NCI-H345 (cell line): ENCODE measurements around the gene RAB11FIP3.
"Not testable (repeated sequence)": the region's sequence is repeated elsewhere in the genome, so short reads cannot be mapped to it uniquely, and the experiment has no call there.

Experiments used
- DNase-seq: peaks from one replicate; lab custom pipeline; 2025; lab: John Stamatoyannopoulos, UW

RAB11FIP3 gene

DNA sequence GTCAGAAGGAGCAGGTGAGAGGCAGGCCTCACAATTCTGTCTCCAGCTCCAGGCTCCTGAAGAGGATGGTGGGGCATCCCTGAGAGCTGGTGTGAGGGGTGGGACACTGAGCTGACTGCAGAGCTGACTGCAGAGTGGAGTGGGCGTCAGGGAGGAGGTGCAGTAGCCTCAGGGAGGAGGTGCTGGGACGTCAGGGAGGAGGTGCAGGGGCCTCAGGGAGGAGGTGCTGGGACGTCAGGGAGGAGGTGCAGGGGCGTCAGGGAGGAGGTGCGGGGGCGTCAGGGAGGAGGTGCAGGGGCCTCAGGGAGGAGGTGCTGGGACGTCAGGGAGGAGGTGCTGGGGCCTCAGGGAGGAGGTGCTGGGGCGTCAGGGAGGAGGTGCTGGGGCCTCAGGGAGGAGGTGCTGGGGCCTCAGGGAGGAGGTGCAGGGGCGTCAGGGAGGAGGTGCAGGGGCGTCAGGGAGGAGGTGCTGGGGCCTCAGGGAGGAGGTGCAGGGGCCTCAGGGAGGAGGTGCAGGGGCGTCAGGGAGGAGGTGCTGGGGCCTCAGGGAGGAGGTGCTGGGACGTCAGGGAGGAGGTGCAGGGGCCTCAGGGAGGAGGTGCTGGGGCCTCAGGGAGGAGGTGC is 41.9 kb downstream of the RAB11FIP3 start:
- not testable (repeated sequence) for DNase-seq

GRCh38 chr16:468068-468821 is 42.8 kb downstream of the RAB11FIP3 start:
- no peak for DNase-seq

DNA sequence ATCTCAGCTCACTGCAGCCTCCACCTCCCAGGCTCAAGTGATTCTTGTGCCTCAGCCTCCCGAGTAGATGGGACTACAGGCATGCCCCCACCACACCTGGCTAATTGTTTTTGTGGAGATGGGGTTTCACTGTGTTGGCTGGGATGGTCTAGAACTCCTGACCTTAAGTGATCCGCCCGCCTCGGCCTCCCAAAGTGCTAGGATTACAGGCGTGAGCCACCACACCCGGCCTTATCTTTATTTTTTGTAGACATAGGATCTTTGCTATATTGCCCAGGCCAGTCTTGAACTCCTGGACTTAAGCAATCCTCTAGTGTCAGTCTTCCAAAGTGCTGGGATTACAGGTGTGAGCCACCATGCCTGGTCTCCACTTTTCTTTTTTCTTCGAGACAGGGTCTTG is 44.0 kb downstream of the RAB11FIP3 start:
- DNase-seq, result not testable (repeated sequence)

GRCh38 chr16:470418-470817 is 45.0 kb downstream of the RAB11FIP3 start:
- no peak for DNase-seq

DNA sequence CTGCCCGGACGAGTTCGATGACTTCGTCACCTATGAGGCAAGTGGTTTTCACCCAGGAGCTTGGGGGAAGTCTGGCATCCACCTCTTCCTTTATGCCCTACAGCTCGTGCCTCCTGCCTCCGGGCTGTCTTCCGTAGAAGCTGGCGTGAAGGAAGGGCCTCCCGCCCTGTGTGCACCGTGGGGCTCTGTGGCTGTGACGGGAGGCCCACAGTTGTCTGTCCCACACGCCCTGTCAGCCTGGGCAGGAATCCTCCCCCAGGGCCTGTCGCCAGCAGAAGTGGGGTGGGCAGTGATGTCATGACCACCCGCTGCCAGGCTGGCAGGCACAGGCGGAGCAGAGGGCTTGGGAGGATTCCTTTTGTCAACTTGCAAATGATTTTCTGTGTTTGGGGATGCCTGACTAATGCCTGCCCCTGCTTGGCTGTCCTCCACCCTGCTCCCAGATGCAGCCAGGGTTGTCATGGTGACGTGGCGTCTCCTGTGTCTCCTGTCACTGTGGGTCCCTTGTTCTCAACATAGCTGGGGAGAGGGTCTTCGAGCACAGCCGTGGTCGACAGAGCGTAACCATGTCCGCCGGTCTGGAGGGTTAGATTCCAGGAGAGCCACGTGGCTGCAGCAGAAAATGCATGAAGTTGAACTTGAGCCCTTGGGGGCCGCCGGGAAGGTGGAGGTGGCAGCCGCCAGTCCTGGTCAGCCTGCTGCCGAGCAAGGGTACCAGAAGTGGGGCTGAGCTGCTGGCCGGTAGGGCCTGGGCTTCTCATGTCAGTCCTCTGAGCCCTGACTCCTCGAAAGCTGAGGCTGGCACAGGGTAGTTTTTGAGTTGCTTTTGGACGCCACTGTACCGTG is 46.1 kb downstream of the RAB11FIP3 start:
- DNase-seq, result no peak

DNA sequence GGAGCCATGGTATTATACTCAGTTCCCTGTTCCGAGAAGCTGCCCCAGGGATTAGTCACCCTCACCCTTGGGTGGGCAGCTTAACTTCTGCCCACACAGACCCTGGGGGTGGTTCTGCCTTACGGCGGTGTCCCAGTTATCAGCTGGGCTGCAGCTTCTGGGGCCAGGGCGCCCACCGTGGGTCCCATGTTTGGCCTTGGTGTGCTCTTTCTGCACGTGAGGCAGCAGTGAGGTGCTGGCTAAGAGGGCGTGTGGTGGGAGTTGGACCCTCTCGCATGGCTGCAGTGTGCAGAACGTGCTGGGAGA is 46.7 kb downstream of the RAB11FIP3 start:
- no peak for DNase-seq

DNA sequence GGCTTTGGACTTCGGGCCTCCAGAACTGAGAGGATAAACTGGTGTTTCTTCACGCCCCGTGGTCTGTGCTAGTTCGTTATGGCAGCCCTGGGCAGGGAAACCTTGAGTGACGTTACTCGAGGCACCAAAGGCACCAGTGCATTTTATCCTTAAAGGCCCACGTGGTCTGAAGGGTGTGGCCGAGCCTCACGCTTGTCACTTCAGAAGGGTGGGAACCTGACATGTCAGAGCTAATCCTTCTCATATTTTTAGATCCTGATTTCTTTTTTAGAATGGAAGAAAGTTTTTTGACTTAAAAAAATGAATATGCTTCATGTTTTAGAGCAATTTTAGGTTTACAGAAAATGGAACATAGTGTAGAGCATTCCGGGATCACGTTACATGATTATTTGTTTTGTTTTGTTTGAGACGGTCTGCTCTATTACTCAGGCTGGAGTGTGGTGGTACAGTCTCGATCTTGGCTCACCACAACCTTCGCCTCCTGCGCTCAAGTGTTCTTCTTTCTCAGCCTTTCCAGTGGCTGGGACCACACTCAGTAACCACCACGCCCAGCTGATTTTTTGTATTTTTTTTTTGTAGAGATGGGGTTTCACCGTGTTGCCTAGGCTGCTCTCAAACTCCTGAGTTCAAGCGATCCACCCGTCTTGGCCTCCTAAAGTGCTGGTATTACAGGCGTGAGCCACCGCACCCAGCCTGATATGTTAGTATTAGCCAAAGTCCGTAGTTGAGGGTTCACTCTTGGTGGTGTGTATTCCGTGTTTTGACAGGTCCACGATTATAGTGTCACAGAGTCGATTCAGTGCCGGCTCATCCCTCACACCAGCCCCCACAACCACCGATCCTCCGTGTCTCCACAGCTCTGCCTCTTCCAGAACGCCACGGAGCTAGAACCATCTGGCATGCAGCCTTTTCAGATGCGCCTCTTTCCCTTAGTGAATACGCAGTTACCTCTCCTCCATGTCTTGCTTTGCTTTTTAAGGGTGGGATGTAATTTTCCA is 47.9 kb downstream of the RAB11FIP3 start:
- no peak for DNase-seq

DNA sequence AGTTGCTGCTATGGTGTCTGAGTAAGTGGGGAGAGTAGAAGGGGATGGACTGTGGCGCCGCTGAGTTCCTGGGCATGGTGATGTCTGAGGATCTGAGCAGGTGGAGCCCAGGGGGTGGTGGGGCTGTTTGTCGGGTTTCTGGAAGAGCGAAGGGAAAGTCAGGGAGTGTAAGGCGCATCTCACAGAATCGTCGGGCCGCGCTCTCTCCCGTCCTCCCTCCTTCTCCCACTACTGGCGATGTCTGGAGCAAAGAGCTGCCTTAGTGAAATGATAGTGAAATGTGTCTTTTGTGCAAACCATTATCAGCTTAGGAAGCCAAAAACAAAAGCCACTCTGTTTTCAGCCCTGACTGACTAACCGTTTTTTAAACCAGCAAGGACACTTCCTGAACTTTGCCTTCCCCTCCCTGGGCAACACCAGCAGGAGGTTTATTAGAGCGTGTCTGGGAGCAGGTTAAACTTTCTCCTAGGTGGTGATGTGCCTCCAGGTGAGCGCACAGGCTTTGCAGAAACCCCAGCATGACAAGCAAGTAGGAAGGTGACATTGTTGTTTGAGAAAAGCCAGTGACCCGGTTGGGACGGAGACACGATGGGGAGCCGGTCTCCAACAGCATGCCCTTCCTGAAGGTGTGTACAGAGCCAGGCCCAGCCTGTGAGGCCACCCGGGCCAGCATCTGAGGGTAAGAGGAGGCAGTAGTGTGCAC is 49.1 kb downstream of the RAB11FIP3 start:
- no peak for DNase-seq

- no peak for DNase-seq
Measured at GRCh38 chr16:476039-476438, 50.6 kb downstream of the RAB11FIP3 start.

DNA sequence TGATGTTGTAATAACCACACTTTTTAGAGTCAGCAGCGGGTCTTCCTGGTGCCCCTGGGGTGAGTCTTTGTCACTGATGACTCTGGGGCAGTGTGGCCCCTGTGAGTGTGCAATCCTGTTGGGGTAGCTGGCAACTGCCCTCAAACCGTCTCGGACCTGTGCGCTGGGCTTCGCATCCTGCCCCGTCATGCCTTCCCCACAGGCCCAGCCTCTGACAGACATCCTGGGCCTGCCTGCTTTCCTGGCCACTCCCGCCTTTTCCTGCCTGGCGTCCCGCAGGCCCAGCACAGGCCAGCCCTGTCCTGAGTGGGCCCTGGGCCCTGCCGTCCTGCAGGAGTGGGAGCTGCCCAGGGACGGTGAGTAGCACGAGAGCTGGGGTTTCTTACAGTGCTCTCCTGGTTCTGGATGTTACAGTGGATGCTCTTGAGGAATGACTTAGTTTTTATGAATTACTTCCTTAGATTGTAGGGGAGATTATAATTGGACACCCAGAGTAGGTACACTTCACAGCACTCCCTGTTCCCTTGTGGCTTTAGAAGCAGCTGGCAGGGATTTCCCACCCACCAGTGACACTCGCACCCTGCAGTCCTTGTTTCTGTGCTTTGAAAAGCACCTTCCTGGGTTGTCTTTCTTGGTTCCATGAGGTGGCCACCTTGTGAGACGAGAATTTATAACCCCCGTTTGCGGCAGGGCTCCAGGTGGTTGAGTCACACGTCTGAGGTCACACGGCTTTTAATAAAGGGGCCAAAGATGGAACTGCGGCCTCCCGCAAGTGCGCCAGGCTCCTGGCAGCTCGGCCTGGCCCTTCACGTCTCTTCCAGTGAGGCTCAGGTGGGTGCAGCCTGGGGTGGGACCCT is 52.1 kb downstream of the RAB11FIP3 start:
- no peak for DNase-seq

DNA sequence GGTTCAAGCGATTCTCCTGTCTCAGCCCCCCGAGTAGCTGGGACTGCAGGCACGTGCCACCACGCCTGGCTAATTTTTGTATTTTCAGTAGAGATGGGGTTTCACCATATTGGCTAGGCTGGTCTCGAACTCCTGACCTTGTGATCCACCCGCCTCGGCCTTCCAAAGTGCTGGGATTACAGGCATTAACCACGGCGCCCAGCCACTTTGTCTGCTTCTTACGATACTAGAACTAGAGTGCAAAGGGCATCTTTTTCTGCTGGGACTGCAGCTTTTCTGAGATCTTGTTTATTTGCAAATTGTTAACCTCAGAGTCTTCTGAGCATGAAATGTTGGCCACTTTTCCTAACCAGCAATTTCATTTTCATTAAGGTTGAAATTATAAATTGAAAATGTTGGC is 52.8 kb downstream of the RAB11FIP3 start:
- DNase-seq, result not testable (repeated sequence)

DNA sequence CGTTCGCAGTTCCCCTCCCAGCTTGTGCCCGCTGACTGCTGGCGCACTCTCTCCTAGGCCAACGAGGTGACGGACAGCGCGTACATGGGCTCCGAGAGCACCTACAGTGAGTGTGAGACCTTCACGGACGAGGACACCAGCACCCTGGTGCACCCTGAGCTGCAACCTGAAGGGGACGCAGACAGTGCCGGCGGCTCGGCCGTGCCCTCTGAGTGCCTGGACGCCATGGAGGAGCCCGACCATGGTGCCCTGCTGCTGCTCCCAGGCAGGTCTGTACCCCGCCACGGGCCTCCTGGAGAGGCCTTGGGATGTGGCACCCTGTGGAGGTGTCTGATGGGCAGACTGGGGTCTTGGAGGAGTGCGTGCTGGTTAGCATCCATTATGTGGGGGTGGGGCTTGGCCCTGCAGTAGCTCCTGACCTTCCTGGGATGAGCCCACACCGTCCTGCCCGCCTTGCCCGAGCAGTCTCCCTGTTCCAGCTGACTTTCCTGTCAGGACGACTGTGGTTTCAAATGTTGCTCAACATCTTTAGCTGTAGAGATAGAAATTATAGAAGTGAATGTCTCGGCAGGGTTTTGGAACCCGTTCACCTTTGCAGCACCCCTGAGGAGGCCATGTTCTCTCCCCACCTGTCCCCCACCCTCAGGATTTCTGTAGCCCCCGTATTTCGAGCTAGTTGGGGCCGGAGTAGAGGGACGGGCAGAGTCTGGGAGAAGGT is 57.2 kb downstream of the RAB11FIP3 start:
- no peak for DNase-seq

DNA sequence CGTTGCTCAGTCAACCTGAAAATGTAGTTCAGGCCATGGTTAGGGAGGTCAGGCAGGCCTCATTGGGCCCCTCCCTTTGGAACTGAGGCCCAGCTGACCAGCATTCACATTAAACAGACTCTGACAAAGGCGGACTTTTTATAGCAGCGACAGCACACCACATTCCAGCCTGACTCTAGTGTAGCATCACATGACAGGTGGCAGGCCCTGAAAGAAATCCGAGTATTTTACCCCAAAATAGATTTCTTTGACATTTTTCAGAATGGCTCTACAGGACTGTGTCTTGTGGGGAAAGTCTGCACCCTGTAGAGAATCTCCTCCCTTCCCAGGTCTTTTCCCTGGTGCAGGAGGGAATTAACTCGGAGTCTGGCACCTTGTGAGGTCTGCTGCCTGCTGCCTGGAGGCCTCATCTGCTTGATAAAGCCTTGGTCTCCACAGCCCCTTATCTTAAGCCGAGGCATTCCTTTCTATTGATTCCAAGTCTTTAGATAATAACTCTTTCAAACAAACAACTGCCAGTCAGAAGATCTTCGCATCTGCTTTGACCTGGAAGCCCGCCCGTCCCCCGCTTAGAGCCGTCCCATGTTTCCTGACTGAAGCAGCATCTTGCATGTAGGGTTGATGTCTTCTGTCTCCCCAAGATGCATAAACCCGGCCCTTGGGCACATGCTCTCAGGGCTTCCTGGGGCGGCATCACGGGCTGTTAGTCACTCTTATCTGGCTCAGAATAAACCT is 58.1 kb downstream of the RAB11FIP3 start:
- DNase-seq, result no peak

DNA sequence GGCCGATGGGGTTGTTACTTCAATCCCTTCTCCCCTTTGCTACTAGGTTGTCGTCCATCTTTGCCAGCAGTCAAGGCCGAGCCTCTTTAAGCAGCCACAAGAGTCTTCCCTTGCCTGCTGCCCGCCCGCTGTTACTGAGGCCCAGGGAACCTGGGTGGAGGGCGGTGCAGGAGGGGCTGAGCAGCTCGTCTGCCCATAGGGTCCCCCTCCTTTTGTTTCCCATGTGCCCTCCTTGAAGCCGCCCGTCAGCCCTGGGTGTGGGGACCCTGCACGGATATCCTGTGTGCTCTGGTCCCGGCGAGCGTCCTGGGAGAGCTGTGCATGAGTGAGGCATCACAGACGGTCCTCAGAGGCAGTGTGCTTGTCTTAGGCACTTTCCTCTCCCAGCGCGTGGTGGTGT is 64.2 kb downstream of the RAB11FIP3 start:
- DNase-seq, result no peak

DNA sequence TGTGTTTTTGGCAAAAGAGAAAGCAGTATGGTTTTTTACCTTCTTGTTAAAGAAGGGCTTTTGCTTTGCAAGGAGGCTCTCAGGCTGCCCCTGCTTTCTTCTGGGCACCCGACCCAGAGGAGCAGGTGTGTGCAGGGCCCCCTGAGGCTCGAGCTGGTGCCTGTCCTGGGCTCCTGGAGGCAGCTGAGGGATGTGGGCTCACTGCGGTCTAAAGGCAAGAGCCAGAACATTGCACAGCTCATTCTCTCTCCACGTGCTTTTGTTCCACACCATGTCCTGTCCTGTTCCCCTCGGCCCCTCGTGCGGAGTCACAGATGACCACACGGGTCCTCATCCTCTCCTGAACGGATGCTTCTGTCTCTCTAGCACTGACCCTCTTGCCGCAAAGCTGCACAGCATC is 65.3 kb downstream of the RAB11FIP3 start:
- DNase-seq, result no peak

- peak; percentile 78 for DNase-seq
Measured at GRCh38 chr16:491220-491919, 65.9 kb downstream of the RAB11FIP3 start.

- no peak for DNase-seq
Measured at GRCh38 chr16:492211-492875, 66.9 kb downstream of the RAB11FIP3 start.

DNA sequence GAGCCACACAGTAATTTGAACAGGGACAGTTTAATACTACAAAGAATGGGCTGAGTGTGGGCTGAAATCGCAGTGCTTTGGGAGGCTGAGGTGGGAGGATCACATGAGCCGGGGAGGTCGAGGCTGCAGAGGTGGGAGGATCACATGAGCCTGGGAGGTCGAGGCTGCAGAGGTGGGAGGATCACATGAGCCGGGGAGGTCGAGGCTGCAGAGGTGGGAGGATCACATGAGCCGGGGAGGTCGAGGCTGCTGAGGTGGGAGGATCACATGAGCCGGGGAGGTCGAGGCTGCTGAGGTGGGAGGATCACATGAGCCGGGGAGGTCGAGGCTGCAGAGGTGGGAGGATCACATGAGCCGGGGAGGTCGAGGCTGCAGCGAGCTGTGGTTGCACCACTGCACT is 69.2 kb downstream of the RAB11FIP3 start:
- not testable (repeated sequence) for DNase-seq
